Smooth muscle cell (in vitro differentiated cells): ENCODE measurements around the gene SCARB2. TPM values are rescaled to one million over a fixed set of nuclear protein-coding genes. Genes with fewer than 3 reads are reported as not detected.

Source experiments
- DNase-seq: peaks from one replicate; lab custom pipeline; 2025; ENCODE audit not compliant: unreplicated experiment; lab: John Stamatoyannopoulos, UW
- H2AFZ ChIP-seq: fragments of 200-600 bp; sonication (generic); 2 replicates; pipeline ENCODE4 v1.6.0; 2016; ENCODE audit warnings: antibody characterized with exemption, low read depth, mild to moderate bottlenecking
- H3F3A ChIP-seq: fragments of 200-600 bp; sonication (generic); 2 replicates; pipeline ENCODE4 v1.6.0; 2017; ENCODE audit warnings: antibody characterized with exemption, low read depth
- H3K27ac ChIP-seq: fragments of 200-600 bp; sonication (generic); 2 replicates; pipeline ENCODE4 v1.5.1; 2016; ENCODE audit warnings: low read depth, mild to moderate bottlenecking
- H3K27me3 ChIP-seq: fragments of 200-600 bp; sonication (generic); 2 replicates; pipeline ENCODE4 v1.6.1; 2016; ENCODE audit warnings: low read depth, mild to moderate bottlenecking
- H3K36me3 ChIP-seq: fragments of 200-600 bp; sonication (generic); 2 replicates; pipeline ENCODE4 v1.5.1; 2016; ENCODE audit warnings: low read depth
- H3K4me1 ChIP-seq: fragments of 200-600 bp; sonication (generic); 2 replicates; pipeline ENCODE4 v1.5.1; 2016; ENCODE audit warnings: low read depth
- H3K4me2 ChIP-seq: fragments of 200-600 bp; sonication (generic); 2 replicates; pipeline ENCODE4 v1.6.0; 2016; ENCODE audit warnings: mild to moderate bottlenecking
- H3K4me3 ChIP-seq: fragments of 200-600 bp; sonication (generic); 2 replicates; pipeline ENCODE4 v1.5.1; 2016; ENCODE audit warnings: mild to moderate bottlenecking
- H3K79me2 ChIP-seq: fragments of 200-600 bp; sonication (generic); 2 replicates; pipeline ENCODE4 v1.6.0; 2016; ENCODE audit warnings: low read depth, mild to moderate bottlenecking
- H3K9ac ChIP-seq: fragments of 200-600 bp; sonication (generic); 2 replicates; pipeline ENCODE4 v1.6.0; 2016; ENCODE audit warnings: low read depth
- H3K9me3 ChIP-seq: fragments of 200-600 bp; sonication (generic); replicated peaks from 2 replicates; pipeline ENCODE4 v1.5.1; 2016; ENCODE audit warnings: low read depth
- H4K20me1 ChIP-seq: fragments of 200-600 bp; sonication (generic); 2 replicates; pipeline ENCODE4 v1.6.0; 2016; ENCODE audit warnings: low read depth
- CTCF ChIP-seq: fragments of 200-600 bp; sonication (generic); IDR thresholded peaks from 2 replicates; pipeline ENCODE4 v1.5.1; 2017; ENCODE audit warnings: borderline replicate concordance, mild to moderate bottlenecking, antibody characterized with exemption; ENCODE audit not compliant: insufficient read depth, poor library complexity, severe bottlenecking
- WGBS: methylation state at CpG from one replicate; pipeline ENCODE4 v1.1.7; 2016; ENCODE audit warnings: low lambda C conversion rate; 5-methylcytosine and 5-hydroxymethylcytosine counted together
- polyA plus RNA-seq: library from polyadenylated mRNA; unstranded; fragments of >200 nt; fragmentation: Nextera tagmentation; extraction: Ambion mirVana; gene quantifications from 2 replicates; pipeline ENCODE4 v1.2.1, GENCODE V29; 2016
- total RNA-seq: library from RNA; depleted of rRNA; stranded (reverse); fragments of >200 nt; gene quantifications from 2 replicates; pipeline ENCODE4 v1.2.3, GENCODE V29; 2014

SCARB2 gene
- total and polyA plus RNA-seq, 2 experiments from 2014 or later = 162 to 270 TPM

- no peak overlapping the region for H3K9ac ChIP-seq
- peaks cover 12% of the 10 kb centered on the region for H4K20me1 ChIP-seq
- H2AFZ ChIP-seq = no peak overlapping the region
- no peak overlapping the region for H3K4me3 ChIP-seq
- peaks cover 25% of the 10 kb centered on the region for H3K36me3 ChIP-seq
- no peak for DNase-seq
- no peaks in the 10 kb centered on the region for H3K27me3 ChIP-seq
- 94% methylated on average over 1 of the region's 1 CpG for WGBS
- no peaks in the 10 kb centered on the region for H3K4me1 ChIP-seq
- H3F3A ChIP-seq = no peaks in the 10 kb centered on the region
- H3K9me3 ChIP-seq = no peaks in the 10 kb centered on the region
- TF ChIP-seq CTCF = no peak
- no peak overlapping the region for H3K27ac ChIP-seq
- peaks cover 7% of the 10 kb centered on the region for H3K79me2 ChIP-seq
- H3K4me2 ChIP-seq = no peak overlapping the region
These were observed 38.3 kb downstream of the SCARB2 start for GRCh38 chr4:76175336-76175735.

- no peak for TF ChIP-seq CTCF
- WGBS = 96% methylated on average over 6 of the region's 6 CpGs
- peaks cover 6% of the 10 kb centered on the region for H3K79me2 ChIP-seq
These were observed 39.4 kb downstream of the SCARB2 start for GRCh38 chr4:76174216-76174615.

GRCh38 chr4:76168688-76169087, 44.9 kb downstream of the SCARB2 start:
- Histone ChIP-seq H3K4me1 (no peaks in the 10 kb centered on the region), H3F3A (no peaks in the 10 kb centered on the region), H3K27me3 (no peaks in the 10 kb centered on the region), H3K9ac (no peak overlapping the region), H3K79me2 (no peaks in the 10 kb centered on the region), H2AFZ (no peak overlapping the region), H4K20me1 (no peaks in the 10 kb centered on the region), H3K9me3 (no peaks in the 10 kb centered on the region), H3K4me3 (no peak overlapping the region), H3K27ac (no peak overlapping the region), H3K36me3 (peaks cover 29% of the 10 kb centered on the region), H3K4me2 (no peak overlapping the region)
- DNase-seq = no peak
- no peak for TF ChIP-seq CTCF
- 96% methylated on average over 3 of the region's 3 CpGs for WGBS

More at GRCh38 chr4:76174216-76174615, 39.4 kb downstream of the SCARB2 start:
- no peaks in the 10 kb centered on the region for H3K9me3 ChIP-seq
- H3K4me2 ChIP-seq = no peak overlapping the region
- no peaks in the 10 kb centered on the region for H3F3A ChIP-seq
- no peak overlapping the region for H2AFZ ChIP-seq
- peaks cover 31% of the 10 kb centered on the region for H3K36me3 ChIP-seq
- H3K27me3 ChIP-seq = no peaks in the 10 kb centered on the region
- H3K27ac ChIP-seq = no peak overlapping the region
- H3K9ac ChIP-seq = no peak overlapping the region
- H3K4me1 ChIP-seq = no peaks in the 10 kb centered on the region
- peaks cover 7% of the 10 kb centered on the region for H4K20me1 ChIP-seq
- no peak overlapping the region for H3K4me3 ChIP-seq
- no peak for DNase-seq

- no peak overlapping the region for H3K4me2 ChIP-seq
- DNase-seq = no peak
- no peaks in the 10 kb centered on the region for H3F3A ChIP-seq
- H3K27ac ChIP-seq = no peak overlapping the region
- H3K4me1 ChIP-seq = no peaks in the 10 kb centered on the region
- H4K20me1 ChIP-seq = no peaks in the 10 kb centered on the region
- H3K79me2 ChIP-seq = no peaks in the 10 kb centered on the region
- 89% methylated on average over 3 of the region's 3 CpGs for WGBS
- no peak for TF ChIP-seq CTCF
- H2AFZ ChIP-seq = no peak overlapping the region
- no peaks in the 10 kb centered on the region for H3K9me3 ChIP-seq
- no peak overlapping the region for H3K9ac ChIP-seq
- peaks cover 26% of the 10 kb centered on the region for H3K36me3 ChIP-seq
- H3K4me3 ChIP-seq = no peak overlapping the region
- H3K27me3 ChIP-seq = no peaks in the 10 kb centered on the region
These were observed 47.1 kb downstream of the SCARB2 start for GRCh38 chr4:76166480-76166879.
